HG03135 (cell line): Measurements from ENCODE around the gene BICD1.
"Not testable (repeated sequence)": the region's sequence is repeated elsewhere in the genome, so short reads cannot be mapped to it uniquely, and the experiment has no call there.

Experiments
- ATAC-seq: cut with Tn5 transposase; IDR thresholded peaks from one replicate; pipeline ENCODE4 v1.9.1; 2021; ENCODE audit warnings: mild to moderate bottlenecking, moderate library complexity; ENCODE audit not compliant: unreplicated experiment

Gene BICD1

GRCh38 chr12:32183650-32184049 is 77.0 kb downstream of the BICD1 start:
- ATAC-seq = no peak

GRCh38 chr12:32187127-32187526 is 80.5 kb downstream of the BICD1 start:
- ATAC-seq = not testable (repeated sequence)

- no peak for ATAC-seq
These were observed 84.8 kb downstream of the BICD1 start for GRCh38 chr12:32191445-32191844.

- ATAC-seq = no peak
These were observed 89.9 kb downstream of the BICD1 start for GRCh38 chr12:32196250-32197198.

- ATAC-seq = no peak
These were observed 90.8 kb downstream of the BICD1 start for GRCh38 chr12:32197421-32197820.

- ATAC-seq = no peak
These were observed 91.9 kb downstream of the BICD1 start for GRCh38 chr12:32198555-32198954.

- no peak for ATAC-seq
These were observed 94.4 kb downstream of the BICD1 start for GRCh38 chr12:32201096-32201495.

GRCh38 chr12:32201976-32202375 is 95.3 kb downstream of the BICD1 start:
- ATAC-seq = no peak

GRCh38 chr12:32205731-32206130 is 99.1 kb downstream of the BICD1 start:
- no peak for ATAC-seq

GRCh38 chr12:32208355-32208754 is 101.7 kb downstream of the BICD1 start:
- ATAC-seq = no peak

GRCh38 chr12:32211066-32211899 is 104.6 kb downstream of the BICD1 start:
- no peak for ATAC-seq

- ATAC-seq = no peak
These were observed 105.2 kb downstream of the BICD1 start for GRCh38 chr12:32211900-32212156.

GRCh38 chr12:32214723-32215122 is 108.1 kb downstream of the BICD1 start:
- ATAC-seq = no peak

GRCh38 chr12:32217354-32218310 is 111.0 kb downstream of the BICD1 start:
- ATAC-seq = no peak

- no peak for ATAC-seq
These were observed 117.3 kb downstream of the BICD1 start for GRCh38 chr12:32223941-32224340.

- ATAC-seq = no peak
These were observed 120.1 kb downstream of the BICD1 start for GRCh38 chr12:32226768-32227167.

- no peak for ATAC-seq
These were observed 123.4 kb downstream of the BICD1 start for GRCh38 chr12:32229971-32230612.

- no peak for ATAC-seq
These were observed 124.0 kb downstream of the BICD1 start for GRCh38 chr12:32230613-32230993.

- not testable (repeated sequence) for ATAC-seq
These were observed 124.7 kb downstream of the BICD1 start for GRCh38 chr12:32231361-32231760.

GRCh38 chr12:32233568-32233967 is 126.9 kb downstream of the BICD1 start:
- ATAC-seq = no peak
